Measurements from ENCODE around the gene DOCK2. TPM values are rescaled to one million over a fixed set of nuclear protein-coding genes. Genes with fewer than 3 reads are reported as not detected.

DOCK2 gene
- total RNA-seq, 1 donor from 2014 or later, result 1.1 TPM

DNA sequence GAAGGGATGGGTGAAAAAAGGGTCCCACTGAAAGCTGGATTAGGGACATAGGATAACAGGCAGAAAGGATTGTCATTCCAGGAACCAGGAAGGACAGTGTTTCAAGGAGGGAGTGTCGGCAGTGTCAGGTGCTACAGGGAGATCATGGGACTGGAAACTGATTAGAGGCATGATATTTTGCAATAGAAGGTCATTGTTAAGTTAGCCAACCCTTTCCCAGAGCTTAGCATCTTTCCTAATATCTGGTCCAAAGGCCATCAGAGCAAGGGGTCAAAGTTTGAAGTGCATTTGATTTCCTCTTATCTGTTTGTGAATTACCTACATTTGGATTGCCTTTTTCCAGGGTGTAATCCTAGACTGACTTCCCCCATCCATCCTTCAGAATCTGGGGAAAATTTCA is 91.3 kb downstream of the DOCK2 start:
- no peak overlapping the region for H3K9ac ChIP-seq
- no peak overlapping the region for H3K27ac ChIP-seq
- no peak overlapping the region for H2AFZ ChIP-seq (replicated peaks)
- no peaks in the 10 kb centered on the region for H4K20me1 ChIP-seq (ENCODE audit: low read depth)
- no peaks in the 10 kb centered on the region for H3K27me3 ChIP-seq
- no peaks in the 10 kb centered on the region for H3F3A ChIP-seq (ENCODE audit: low read depth)
- no peak for DNase-seq (ENCODE audit: low spot score)
- H3K9me3 ChIP-seq (ENCODE audit: low read depth), result no peaks in the 10 kb centered on the region
- Mint-ChIP-seq H3K4me1 (peaks cover 3% of the 10 kb centered on the region), H3K4me3 (no peak overlapping the region), H3K36me3 (no peaks in the 10 kb centered on the region), H3K27ac (no peak overlapping the region), H3K27me3 (ENCODE audit: insufficient read depth, low read depth) (peaks cover 3% of the 10 kb centered on the region), H3K9me3 (no peaks in the 10 kb centered on the region)
- H3K4me2 ChIP-seq, result no peak overlapping the region
- no peaks in the 10 kb centered on the region for H3K4me1 ChIP-seq
- no peaks in the 10 kb centered on the region for H3K79me2 ChIP-seq (ENCODE audit: low read depth)
- H3K4me3 ChIP-seq, result no peak overlapping the region
- no peaks in the 10 kb centered on the region for H3K36me3 ChIP-seq
- no peak for TF ChIP-seq EZH2phosphoT487 (IDR thresholded peaks at IDR 0.05)
- TF ChIP-seq, protein P1, sequence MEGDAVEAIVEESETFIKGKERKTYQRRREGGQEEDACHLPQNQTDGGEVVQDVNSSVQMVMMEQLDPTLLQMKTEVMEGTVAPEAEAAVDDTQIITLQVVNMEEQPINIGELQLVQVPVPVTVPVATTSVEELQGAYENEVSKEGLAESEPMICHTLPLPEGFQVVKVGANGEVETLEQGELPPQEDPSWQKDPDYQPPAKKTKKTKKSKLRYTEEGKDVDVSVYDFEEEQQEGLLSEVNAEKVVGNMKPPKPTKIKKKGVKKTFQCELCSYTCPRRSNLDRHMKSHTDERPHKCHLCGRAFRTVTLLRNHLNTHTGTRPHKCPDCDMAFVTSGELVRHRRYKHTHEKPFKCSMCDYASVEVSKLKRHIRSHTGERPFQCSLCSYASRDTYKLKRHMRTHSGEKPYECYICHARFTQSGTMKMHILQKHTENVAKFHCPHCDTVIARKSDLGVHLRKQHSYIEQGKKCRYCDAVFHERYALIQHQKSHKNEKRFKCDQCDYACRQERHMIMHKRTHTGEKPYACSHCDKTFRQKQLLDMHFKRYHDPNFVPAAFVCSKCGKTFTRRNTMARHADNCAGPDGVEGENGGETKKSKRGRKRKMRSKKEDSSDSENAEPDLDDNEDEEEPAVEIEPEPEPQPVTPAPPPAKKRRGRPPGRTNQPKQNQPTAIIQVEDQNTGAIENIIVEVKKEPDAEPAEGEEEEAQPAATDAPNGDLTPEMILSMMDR (IDR thresholded peaks at IDR 0.05), result no peak
- no peak for TF ChIP-seq EZH2 (IDR thresholded peaks at IDR 0.05)

DNA sequence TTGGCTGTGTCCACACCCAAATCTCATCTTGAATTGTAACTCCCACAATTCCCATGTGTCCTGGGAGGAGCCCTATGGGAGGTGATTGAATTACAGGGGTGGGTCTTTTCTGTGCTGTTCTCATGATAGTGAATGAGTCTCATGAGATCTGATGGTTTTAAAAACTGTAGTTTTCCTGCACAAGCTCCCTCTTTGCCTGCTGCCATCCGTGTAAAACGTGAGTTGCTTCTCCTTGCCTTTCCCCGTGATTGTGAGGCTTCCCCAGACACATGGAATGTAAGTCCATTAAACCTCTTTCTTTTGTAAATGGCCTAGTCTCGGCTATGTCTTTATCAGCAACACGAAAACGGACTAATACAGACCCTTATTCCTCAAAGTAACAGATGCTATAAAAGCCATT is 94.1 kb downstream of the DOCK2 start:
- no peaks in the 10 kb centered on the region for H3K9me3 ChIP-seq (ENCODE audit: low read depth)
- H3K4me2 ChIP-seq, result no peak overlapping the region
- no peak overlapping the region for H3K9ac ChIP-seq
- H3K4me1 Mint-ChIP-seq, result no peaks in the 10 kb centered on the region
- no peaks in the 10 kb centered on the region for H3K9me3 Mint-ChIP-seq
- no peak overlapping the region for H3K4me3 ChIP-seq
- H3K36me3 Mint-ChIP-seq, result no peaks in the 10 kb centered on the region
- H3K27ac Mint-ChIP-seq, result no peak overlapping the region
- no peak for DNase-seq (ENCODE audit: low spot score)
- no peaks in the 10 kb centered on the region for H3K27me3 Mint-ChIP-seq (ENCODE audit: insufficient read depth, low read depth)
- H3K27me3 ChIP-seq, result no peaks in the 10 kb centered on the region
- H3K36me3 ChIP-seq, result no peaks in the 10 kb centered on the region
- H2AFZ ChIP-seq (replicated peaks), result no peak overlapping the region
- H4K20me1 ChIP-seq (ENCODE audit: low read depth), result no peaks in the 10 kb centered on the region
- H3K4me1 ChIP-seq, result no peaks in the 10 kb centered on the region
- H3F3A ChIP-seq (ENCODE audit: low read depth), result no peaks in the 10 kb centered on the region
- TF ChIP-seq EZH2phosphoT487 (IDR thresholded peaks at IDR 0.05) (no peak), EZH2 (IDR thresholded peaks at IDR 0.05) (no peak)
- TF ChIP-seq, protein P1 (IDR thresholded peaks at IDR 0.05), result no peak
- H3K27ac ChIP-seq, result no peak overlapping the region
- H3K79me2 ChIP-seq (ENCODE audit: low read depth), result no peaks in the 10 kb centered on the region
- no peak overlapping the region for H3K4me3 Mint-ChIP-seq

DNA sequence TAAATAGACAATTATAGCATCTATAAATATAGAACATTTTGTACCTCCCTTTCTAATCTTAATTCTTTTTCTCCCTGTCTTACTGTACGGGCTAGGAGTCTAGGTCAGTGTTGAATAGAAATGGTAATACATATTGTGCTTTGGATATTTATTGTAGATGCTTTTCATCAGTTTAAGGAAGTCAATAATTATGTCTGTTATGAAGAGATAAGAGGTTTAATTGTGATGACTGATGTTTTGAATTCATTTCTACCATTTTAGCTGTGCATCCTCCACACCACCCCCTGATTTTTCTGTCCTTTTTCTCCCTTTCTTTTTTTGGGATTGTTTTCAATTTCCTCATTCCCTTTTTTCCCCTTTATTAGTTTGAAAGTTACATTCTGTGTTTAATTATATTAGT is 95.8 kb downstream of the DOCK2 start:
- TF ChIP-seq EZH2phosphoT487 (IDR thresholded peaks at IDR 0.05) (no peak), EZH2 (IDR thresholded peaks at IDR 0.05) (no peak)
- TF ChIP-seq, protein P1 (IDR thresholded peaks at IDR 0.05), result no peak
- no peaks in the 10 kb centered on the region for H3K27me3 Mint-ChIP-seq (ENCODE audit: insufficient read depth, low read depth)
- H3K36me3 Mint-ChIP-seq, result no peaks in the 10 kb centered on the region

More for the DNA sequence above, 95.8 kb downstream of the DOCK2 start:
- H3K4me1 Mint-ChIP-seq, result no peaks in the 10 kb centered on the region
- DNase-seq (ENCODE audit: low spot score), result no peak
- Histone ChIP-seq H2AFZ (replicated peaks) (no peak overlapping the region), H3K27ac (no peak overlapping the region), H3K4me2 (no peak overlapping the region), H4K20me1 (ENCODE audit: low read depth) (no peaks in the 10 kb centered on the region), H3F3A (ENCODE audit: low read depth) (no peaks in the 10 kb centered on the region), H3K79me2 (ENCODE audit: low read depth) (no peaks in the 10 kb centered on the region), H3K9me3 (ENCODE audit: low read depth) (no peaks in the 10 kb centered on the region), H3K4me3 (no peak overlapping the region), H3K4me1 (no peaks in the 10 kb centered on the region), H3K9ac (no peak overlapping the region), H3K36me3 (no peaks in the 10 kb centered on the region), H3K27me3 (no peaks in the 10 kb centered on the region)
- H3K4me3 Mint-ChIP-seq, result no peak overlapping the region
- H3K27ac Mint-ChIP-seq, result no peak overlapping the region
- H3K9me3 Mint-ChIP-seq, result no peaks in the 10 kb centered on the region

All from neural progenitor cell (in vitro differentiated cells).